IMR-90 (cell line): ENCODE measurements around the gene CDH23.

Experiments used
- CEBPB ChIP-seq: IDR thresholded peaks from 2 replicates; pipeline ENCODE4 v1.6.1; 2012; ENCODE audit warnings: low read depth, low read length, improper control_type of control experiment
- MAZ ChIP-seq: IDR thresholded peaks from 2 replicates; pipeline ENCODE4 v1.6.1; 2012; ENCODE audit warnings: low read depth, mild to moderate bottlenecking, low read length, improper control_type of control experiment, moderate library complexity, borderline replicate concordance
- MXI1 ChIP-seq: IDR thresholded peaks from 2 replicates; pipeline ENCODE4 v1.6.1; 2012; ENCODE audit warnings: low read depth, mild to moderate bottlenecking, low read length, moderate library complexity, borderline replicate concordance
- POLR2A ChIP-seq: IDR thresholded peaks from 2 replicates; pipeline ENCODE4 v1.6.1; 2012; ENCODE audit warnings: mild to moderate bottlenecking, low read depth, low read length
- RAD21 ChIP-seq: IDR thresholded peaks from 2 replicates; pipeline ENCODE4 v1.6.1; 2012; ENCODE audit warnings: low read length, improper control_type of control experiment
- TF ChIP-seq, protein P1 (sequence below): conservative IDR thresholded peaks from 2 replicates; pipeline ENCODE4 v1.5.1; 2012; ENCODE audit warnings: mild to moderate bottlenecking, low read depth, low read length, improper control_type of control experiment
- TF ChIP-seq, protein P2 (sequence below): fragments of 150-350 bp; IDR thresholded peaks from 2 replicates; pipeline ENCODE4 v1.6.1; 2017; ENCODE audit warnings: mild to moderate bottlenecking, antibody characterized with exemption, low read length, low read depth

DNA sequence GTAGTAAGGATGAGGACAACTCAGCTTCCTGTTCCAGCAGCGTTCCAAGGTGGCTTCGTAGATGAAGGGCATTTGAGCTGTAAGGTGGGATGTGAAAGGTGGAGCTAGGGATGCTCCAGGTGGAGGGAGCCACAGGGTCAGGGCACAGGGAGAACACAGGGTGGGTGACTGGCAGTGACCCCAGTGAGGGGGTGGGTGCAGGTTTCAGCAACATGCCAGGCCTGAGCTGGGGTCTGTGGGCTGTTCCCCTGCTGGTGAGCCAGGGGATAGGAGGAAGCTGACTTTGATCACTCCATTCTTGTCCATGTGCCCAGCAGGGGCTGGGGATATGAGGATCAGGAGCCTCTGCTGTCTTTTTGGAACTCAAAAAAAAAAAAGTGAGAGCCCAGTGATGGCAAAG is 33.2 kb downstream of the CDH23 start:
- TF ChIP-seq, protein P1, sequence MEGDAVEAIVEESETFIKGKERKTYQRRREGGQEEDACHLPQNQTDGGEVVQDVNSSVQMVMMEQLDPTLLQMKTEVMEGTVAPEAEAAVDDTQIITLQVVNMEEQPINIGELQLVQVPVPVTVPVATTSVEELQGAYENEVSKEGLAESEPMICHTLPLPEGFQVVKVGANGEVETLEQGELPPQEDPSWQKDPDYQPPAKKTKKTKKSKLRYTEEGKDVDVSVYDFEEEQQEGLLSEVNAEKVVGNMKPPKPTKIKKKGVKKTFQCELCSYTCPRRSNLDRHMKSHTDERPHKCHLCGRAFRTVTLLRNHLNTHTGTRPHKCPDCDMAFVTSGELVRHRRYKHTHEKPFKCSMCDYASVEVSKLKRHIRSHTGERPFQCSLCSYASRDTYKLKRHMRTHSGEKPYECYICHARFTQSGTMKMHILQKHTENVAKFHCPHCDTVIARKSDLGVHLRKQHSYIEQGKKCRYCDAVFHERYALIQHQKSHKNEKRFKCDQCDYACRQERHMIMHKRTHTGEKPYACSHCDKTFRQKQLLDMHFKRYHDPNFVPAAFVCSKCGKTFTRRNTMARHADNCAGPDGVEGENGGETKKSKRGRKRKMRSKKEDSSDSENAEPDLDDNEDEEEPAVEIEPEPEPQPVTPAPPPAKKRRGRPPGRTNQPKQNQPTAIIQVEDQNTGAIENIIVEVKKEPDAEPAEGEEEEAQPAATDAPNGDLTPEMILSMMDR, result no peak
- TF ChIP-seq MAZ, result no peak
- TF ChIP-seq POLR2A, result no peak
- TF ChIP-seq, protein P2, sequence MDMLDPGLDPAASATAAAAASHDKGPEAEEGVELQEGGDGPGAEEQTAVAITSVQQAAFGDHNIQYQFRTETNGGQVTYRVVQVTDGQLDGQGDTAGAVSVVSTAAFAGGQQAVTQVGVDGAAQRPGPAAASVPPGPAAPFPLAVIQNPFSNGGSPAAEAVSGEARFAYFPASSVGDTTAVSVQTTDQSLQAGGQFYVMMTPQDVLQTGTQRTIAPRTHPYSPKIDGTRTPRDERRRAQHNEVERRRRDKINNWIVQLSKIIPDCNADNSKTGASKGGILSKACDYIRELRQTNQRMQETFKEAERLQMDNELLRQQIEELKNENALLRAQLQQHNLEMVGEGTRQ, result no peak
- TF ChIP-seq CEBPB, result no peak
- no peak for TF ChIP-seq MXI1
- no peak for TF ChIP-seq RAD21
